ENCODE data around the gene DGKB. TPM values are rescaled to one million over a fixed set of nuclear protein-coding genes. Genes with fewer than 3 reads are reported as not detected.

Gene DGKB
- total RNA-seq, 1 experiment from 2014 or later: not detected

- in situ Hi-C loops (cut with HindIII; ENCODE audit: low pct_unique_long_range_greater_than_20kb, low sequenced_read_pairs): no loop called here
- no TSS peak for BruUV-seq (replicated peaks)
Observed at GRCh38 chr7:14698239-14698638, 204.3 kb downstream of the DGKB start.

DNA sequence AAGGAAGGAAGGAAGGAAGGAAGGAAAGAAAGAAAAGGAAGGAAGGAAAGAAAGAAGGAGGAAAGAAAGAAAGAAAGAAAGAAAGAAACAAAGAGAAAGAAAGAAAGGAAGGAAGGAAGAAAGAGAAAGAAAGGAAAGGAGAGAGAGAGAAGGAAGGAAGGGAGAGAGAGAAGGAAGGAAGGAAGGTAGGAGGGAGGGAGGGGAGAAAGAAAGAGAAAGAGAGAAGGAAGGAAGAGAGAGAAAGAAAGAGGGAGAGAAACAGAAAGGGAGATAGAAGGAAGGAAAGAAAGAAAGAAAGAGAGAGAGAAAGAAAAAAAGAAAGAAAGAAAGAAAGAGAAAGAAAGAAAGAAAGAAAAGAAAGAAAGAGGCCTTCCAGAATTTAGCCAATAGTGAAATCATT lies 204.9 kb downstream of the DGKB start:
- TF ChIP-seq POLR2AphosphoS5 (IDR thresholded peaks at IDR 0.05; ENCODE audit: low read depth, low read length) (no peak), SIN3A (IDR thresholded peaks at IDR 0.05; ENCODE audit: borderline replicate concordance, insufficient read depth, low read depth, low read length) (no peak)
- BruUV-seq (replicated peaks): no TSS peak
- no peak overlapping the region for H3K27ac ChIP-seq (ENCODE audit: low read length)
- H3K4me3 ChIP-seq (ENCODE audit: low read depth in 2 of 2, low read length in 2 of 2): no peak overlapping the region
- H3K27me3 ChIP-seq (ENCODE audit: control insufficient read depth, insufficient read depth, low read length): no peaks in the 10 kb centered on the region
- no peak for ATAC-seq
- H3K36me3 ChIP-seq (ENCODE audit: control insufficient read depth, insufficient read depth, low read length): no peaks in the 10 kb centered on the region
- POLR2A ChIA-PET: no interaction called here
- CTCF ChIA-PET: no interaction called here
- no peak for DNase-seq (ENCODE audit: low read depth, low spot score)
- H3K9me3 ChIP-seq (ENCODE audit: control insufficient read depth, insufficient read depth, low read depth, low read length): no peaks in the 10 kb centered on the region
- no peaks in the 10 kb centered on the region for H3K4me1 ChIP-seq (ENCODE audit: control insufficient read depth, insufficient read depth, low read length)
- in situ Hi-C loops (cut with HindIII; ENCODE audit: low pct_unique_long_range_greater_than_20kb, low sequenced_read_pairs) (no loop called here), intact Hi-C loops (cut with micrococcal nuclease; ENCODE audit: unreplicated experiment) (loop anchor here (10.0 kb wide), 3 partner anchors 703 to 1173 kb away; no protein-coding TSS in a partner anchor)

More at GRCh38 chr7:14698239-14698638, 204.3 kb downstream of the DGKB start:
- intact Hi-C loops (cut with micrococcal nuclease; ENCODE audit: unreplicated experiment): loop anchor here (10.0 kb wide), 3 partner anchors 703 to 1173 kb away; no protein-coding TSS in a partner anchor
- no peaks in the 10 kb centered on the region for H3K36me3 ChIP-seq (ENCODE audit: control insufficient read depth, insufficient read depth, low read length)
- CTCF ChIA-PET: no interaction called here
- H3K9me3 ChIP-seq (ENCODE audit: control insufficient read depth, insufficient read depth, low read depth, low read length): no peaks in the 10 kb centered on the region
- no peak overlapping the region for H3K27ac ChIP-seq (ENCODE audit: low read length)
- H3K4me3 ChIP-seq (ENCODE audit: low read depth in 2 of 2, low read length in 2 of 2): no peak overlapping the region
- POLR2A ChIA-PET: no interaction called here
- TF ChIP-seq SIN3A (IDR thresholded peaks at IDR 0.05; ENCODE audit: borderline replicate concordance, insufficient read depth, low read depth, low read length): no peak
- TF ChIP-seq, protein P1, sequence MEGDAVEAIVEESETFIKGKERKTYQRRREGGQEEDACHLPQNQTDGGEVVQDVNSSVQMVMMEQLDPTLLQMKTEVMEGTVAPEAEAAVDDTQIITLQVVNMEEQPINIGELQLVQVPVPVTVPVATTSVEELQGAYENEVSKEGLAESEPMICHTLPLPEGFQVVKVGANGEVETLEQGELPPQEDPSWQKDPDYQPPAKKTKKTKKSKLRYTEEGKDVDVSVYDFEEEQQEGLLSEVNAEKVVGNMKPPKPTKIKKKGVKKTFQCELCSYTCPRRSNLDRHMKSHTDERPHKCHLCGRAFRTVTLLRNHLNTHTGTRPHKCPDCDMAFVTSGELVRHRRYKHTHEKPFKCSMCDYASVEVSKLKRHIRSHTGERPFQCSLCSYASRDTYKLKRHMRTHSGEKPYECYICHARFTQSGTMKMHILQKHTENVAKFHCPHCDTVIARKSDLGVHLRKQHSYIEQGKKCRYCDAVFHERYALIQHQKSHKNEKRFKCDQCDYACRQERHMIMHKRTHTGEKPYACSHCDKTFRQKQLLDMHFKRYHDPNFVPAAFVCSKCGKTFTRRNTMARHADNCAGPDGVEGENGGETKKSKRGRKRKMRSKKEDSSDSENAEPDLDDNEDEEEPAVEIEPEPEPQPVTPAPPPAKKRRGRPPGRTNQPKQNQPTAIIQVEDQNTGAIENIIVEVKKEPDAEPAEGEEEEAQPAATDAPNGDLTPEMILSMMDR (IDR thresholded peaks at IDR 0.05): peak; percentile 22; the same call in 1 of the 2 replicates
- no peaks in the 10 kb centered on the region for H3K27me3 ChIP-seq (ENCODE audit: control insufficient read depth, insufficient read depth, low read length)
- no peaks in the 10 kb centered on the region for H3K4me1 ChIP-seq (ENCODE audit: control insufficient read depth, insufficient read depth, low read length)
- ATAC-seq: no peak
- DNase-seq (ENCODE audit: low read depth, low spot score): no peak

- H3K36me3 ChIP-seq (ENCODE audit: control insufficient read depth, insufficient read depth, low read length): no peaks in the 10 kb centered on the region
- no peaks in the 10 kb centered on the region for H3K27me3 ChIP-seq (ENCODE audit: control insufficient read depth, insufficient read depth, low read length)
- intact Hi-C loops (cut with micrococcal nuclease; ENCODE audit: unreplicated experiment): loop anchor here (2.0 to 10.0 kb wide), 5 partner anchors 234 to 1411 kb away; no protein-coding TSS in a partner anchor
- H3K4me1 ChIP-seq (ENCODE audit: control insufficient read depth, insufficient read depth, low read length): no peaks in the 10 kb centered on the region
- CTCF ChIA-PET: interaction anchor here (0.5 to 1.3 kb wide), 9 partner anchors 22 to 1612 kb away, joined by 3 to 5 read pairs (median 3); no protein-coding TSS in a partner anchor
- H3K9me3 ChIP-seq (ENCODE audit: control insufficient read depth, insufficient read depth, low read depth, low read length): no peaks in the 10 kb centered on the region
- POLR2A ChIA-PET: no interaction called here
- DNase-seq (ENCODE audit: low read depth, low spot score) (no peak), ATAC-seq (no peak)
- TF ChIP-seq, protein P1 (IDR thresholded peaks at IDR 0.05): peak; percentile 87; the same call in 1 of the 2 replicates
- TF ChIP-seq REST (IDR thresholded peaks at IDR 0.05; ENCODE audit: insufficient read depth in 1 of 2, low read depth in 2 of 2, low read length in 1 of 2): no peak
- no TSS peak for BruUV-seq (replicated peaks)
- no peak overlapping the region for H3K4me3 ChIP-seq (ENCODE audit: low read depth in 2 of 2, low read length in 2 of 2)
- in situ Hi-C loops (cut with HindIII; ENCODE audit: low pct_unique_long_range_greater_than_20kb, low sequenced_read_pairs): no loop called here
- H3K27ac ChIP-seq (ENCODE audit: low read length): no peak overlapping the region
Observed at GRCh38 chr7:14691597-14692203, 210.9 kb downstream of the DGKB start.
